Astrocyte of the cerebellum (primary cell): ENCODE measurements around the gene FAM13C.

ENCODE experiments used
- DNase-seq: peaks from one replicate; pipeline ENCODE4 v3.0.0-alpha.2; 2011; ENCODE audit warnings: low read depth
- H3K4me3 ChIP-seq: 2 replicates; pipeline ENCODE4 v1.5.1; 2011; ENCODE audit warnings: mild to moderate bottlenecking, low read depth, low read length, moderate library complexity
- CTCF ChIP-seq: IDR thresholded peaks from 2 replicates; pipeline ENCODE4 v1.5.1; 2012; ENCODE audit warnings: low read length, low read depth, moderate library complexity, mild to moderate bottlenecking; ENCODE audit errors: missing control alignments
- in situ Hi-C: cut with HindIII; loops from 2 replicates; pipeline ENCODE4 v1.10.0; 2017; ENCODE audit warnings: low sequenced_read_pairs

Gene FAM13C

GRCh38 chr10:59283456-59284091, 78.8 kb downstream of the FAM13C start:
- in situ Hi-C loops = no loop called here
- H3K4me3 ChIP-seq = no peak overlapping the region
- TF ChIP-seq CTCF = no peak
- DNase-seq = no peak

- in situ Hi-C loops = no loop called here
- TF ChIP-seq CTCF = no peak
- DNase-seq = no peak
- H3K4me3 ChIP-seq = no peak overlapping the region
Observed at GRCh38 chr10:59281861-59282260, 80.5 kb downstream of the FAM13C start.

DNA sequence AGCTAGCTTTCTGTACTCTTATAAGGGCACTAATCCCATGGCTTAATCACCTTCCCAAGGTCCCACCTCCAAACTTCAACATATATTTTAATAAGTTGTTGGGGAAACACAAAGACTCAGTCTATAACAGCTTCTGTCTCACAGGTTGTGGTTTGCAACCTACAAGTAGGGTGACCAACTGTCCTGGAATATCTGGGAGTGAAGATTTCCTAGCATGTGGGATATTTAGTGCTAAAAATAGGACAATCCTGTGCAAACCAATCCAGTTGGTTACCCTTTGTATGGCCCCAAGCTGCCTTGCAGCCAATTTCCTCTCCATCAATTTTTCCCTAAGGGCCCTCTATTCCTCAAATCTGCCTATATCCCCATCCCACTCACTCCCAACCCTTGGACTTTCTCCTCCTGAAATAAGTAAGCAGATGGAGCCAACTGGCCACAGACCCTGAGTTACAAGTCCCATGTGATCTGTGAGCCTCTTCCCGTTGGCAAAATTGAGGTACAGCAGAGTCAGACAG, 82.3 kb downstream of the FAM13C start:
- TF ChIP-seq CTCF = no peak
- no peak overlapping the region for H3K4me3 ChIP-seq
- DNase-seq = no peak
- in situ Hi-C loops = no loop called here

DNA sequence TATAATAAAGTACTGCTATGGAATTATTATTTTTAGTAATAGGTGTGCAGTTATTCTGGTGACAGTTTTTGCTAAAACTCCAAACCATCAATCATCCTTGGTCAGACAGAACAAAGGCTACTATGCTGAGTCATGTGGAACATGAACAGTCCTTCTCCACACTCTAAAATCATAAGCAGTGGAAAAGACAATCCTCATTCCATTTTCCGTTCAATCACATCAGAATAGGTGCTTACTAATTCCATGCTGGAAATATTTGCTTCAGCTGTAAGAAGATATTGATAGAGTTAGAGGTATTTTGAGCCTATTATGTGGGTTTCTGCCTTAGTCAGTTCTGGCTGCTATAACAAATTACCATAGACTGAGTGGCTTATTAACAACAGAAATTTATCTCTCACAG, 82.9 kb downstream of the FAM13C start:
- no peak for DNase-seq
- in situ Hi-C loops = no loop called here
- no peak overlapping the region for H3K4me3 ChIP-seq
- no peak for TF ChIP-seq CTCF

- no peak for DNase-seq
- no peak for TF ChIP-seq CTCF
- H3K4me3 ChIP-seq = no peak overlapping the region
- in situ Hi-C loops = no loop called here
Observed at GRCh38 chr10:59276919-59277318, 85.4 kb downstream of the FAM13C start.

DNA sequence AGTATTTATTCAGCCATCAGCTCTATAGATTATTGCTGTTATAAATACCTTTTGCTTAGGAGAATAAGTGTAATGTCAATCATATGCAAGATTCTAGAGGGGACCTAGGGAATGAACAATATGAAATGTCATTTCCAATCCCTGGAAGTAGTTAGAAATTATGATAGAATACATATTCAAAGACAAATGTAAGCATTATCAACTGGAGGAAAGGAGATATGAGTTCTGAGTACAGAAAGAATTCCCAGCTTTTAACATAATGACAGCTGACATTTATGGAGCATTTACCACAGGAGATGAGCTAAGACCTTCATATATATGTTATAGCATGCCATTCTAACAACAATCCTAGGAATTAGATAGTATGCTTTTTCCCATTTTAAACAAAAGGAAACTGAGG, 86.2 kb downstream of the FAM13C start:
- H3K4me3 ChIP-seq = no peak overlapping the region
- no peak for TF ChIP-seq CTCF
- no peak for DNase-seq
- in situ Hi-C loops = no loop called here

GRCh38 chr10:59273445-59273844, 88.9 kb downstream of the FAM13C start:
- no peak for DNase-seq
- in situ Hi-C loops = no loop called here

More at GRCh38 chr10:59273445-59273844, 88.9 kb downstream of the FAM13C start:
- H3K4me3 ChIP-seq = no peak overlapping the region
- no peak for TF ChIP-seq CTCF
